G401.6 (cell line): ENCODE results near the gene ZNF814.
A peak's percentile ranks its signal among the peaks of the same experiment; 100 is the strongest.
"Not testable (repeated sequence)": the region's sequence is repeated elsewhere in the genome, so short reads cannot be mapped to it uniquely, and the experiment has no call there.

ENCODE experiments used
- FAIRE-seq: peaks from 2 replicates; lab custom pipeline; 2012; peaks lifted over from hg19 to GRCh38; lab: Jason Lieb, UNC

Gene ZNF814

GRCh38 chr19:57888560-57889231 lies at the start of gene ZNF814:
ZNF814 (minus strand) TSS chr19:57889037; CDS start chr19:57888802, 235 bp downstream.
- no peak for FAIRE-seq

DNA sequence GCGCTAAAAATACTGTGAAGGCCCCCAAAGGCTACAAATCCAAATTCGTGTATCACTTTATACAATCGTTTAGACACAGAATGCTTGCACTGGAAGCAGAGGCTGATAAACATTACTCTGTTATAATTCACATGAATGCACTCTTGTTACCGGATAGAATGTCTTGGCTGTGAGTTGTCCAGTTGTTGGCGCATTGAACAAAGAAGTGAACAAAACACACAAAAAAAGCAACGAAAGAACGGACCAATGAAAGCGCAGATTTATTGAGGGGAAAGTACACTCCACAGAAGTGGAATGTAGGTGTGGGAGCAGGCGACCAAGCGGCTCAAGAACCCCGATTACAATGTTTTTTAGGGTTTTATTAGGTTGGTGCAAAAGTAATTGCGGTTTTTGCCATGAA lies 46.9 kb upstream of the ZNF814 start:
- no peak for FAIRE-seq

GRCh38 chr19:57934820-57935665 lies 46.2 kb upstream of the ZNF814 start, which contains the start of gene ZNF418:
ZNF418 (minus strand) TSS chr19:57935402; CDS start chr19:57933822, 1,580 bp downstream.
- FAIRE-seq: no peak

GRCh38 chr19:57927587-57927986 lies 38.8 kb upstream of the ZNF814 start:
- no peak for FAIRE-seq

- FAIRE-seq: peak; percentile 95
Observed at GRCh38 chr19:57916168-57916995, 27.5 kb upstream of the ZNF814 start, which contains the start of gene ZNF417. ZNF417 (minus strand) TSS chr19:57916592; CDS start chr19:57916411, 181 bp downstream.

- FAIRE-seq: no peak
Observed at GRCh38 chr19:57914531-57914930, 25.7 kb upstream of the ZNF814 start.

- FAIRE-seq: no peak
Observed at GRCh38 chr19:57907394-57907793, 18.6 kb upstream of the ZNF814 start.

DNA sequence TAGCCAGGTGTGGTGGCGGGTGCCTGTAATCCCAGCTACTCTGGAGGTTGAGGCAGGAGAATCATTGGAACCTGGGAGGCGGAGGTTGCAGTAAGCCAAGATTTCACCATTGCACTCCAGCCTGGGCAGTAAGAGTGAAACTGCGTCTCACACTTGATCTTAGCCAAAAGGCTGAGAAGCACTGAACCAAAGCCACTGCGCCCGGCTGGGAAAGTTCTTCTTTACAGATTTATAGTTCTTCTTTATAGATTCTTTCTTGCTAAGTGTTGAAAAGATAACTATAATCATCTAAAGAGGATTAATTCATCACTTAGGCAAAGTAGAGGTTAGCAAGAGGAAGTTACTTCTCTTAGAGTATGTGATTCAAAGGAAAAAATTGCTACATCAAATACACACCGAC lies 16.4 kb upstream of the ZNF814 start:
- no peak for FAIRE-seq

GRCh38 chr19:57903618-57904184 lies 14.9 kb upstream of the ZNF814 start:
- FAIRE-seq: no peak

GRCh38 chr19:57900311-57900710 lies 11.5 kb upstream of the ZNF814 start:
- no peak for FAIRE-seq

- not testable (repeated sequence) for FAIRE-seq
Observed at GRCh38 chr19:57890706-57891105, 1.9 kb upstream of the ZNF814 start.

DNA sequence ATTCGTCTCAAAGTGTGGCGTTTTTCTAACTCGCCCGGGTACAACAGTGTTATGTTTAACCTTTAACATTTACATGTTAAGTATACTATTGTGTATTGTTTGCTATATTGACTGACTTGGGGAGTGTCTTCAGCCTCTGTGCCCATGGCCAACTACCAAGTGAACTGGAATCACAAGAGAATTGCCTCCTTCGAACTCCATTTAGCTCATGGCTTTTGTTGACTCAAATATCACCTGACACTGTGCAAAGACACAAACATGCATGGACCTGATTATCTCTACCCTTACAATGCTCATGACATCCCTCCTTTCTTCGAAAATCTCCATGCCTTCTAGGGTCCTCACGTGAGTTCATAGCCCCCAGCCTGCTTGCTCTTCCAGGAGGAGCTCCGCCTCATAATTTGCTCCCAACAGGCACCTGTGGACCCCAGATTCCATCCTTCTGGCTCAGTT lies 704 bp downstream of the ZNF814 start:
- FAIRE-seq: no peak

GRCh38 chr19:57887195-57887941 lies 1.5 kb downstream of the ZNF814 start:
- no peak for FAIRE-seq

GRCh38 chr19:57886046-57886445 lies 2.8 kb downstream of the ZNF814 start:
- no peak for FAIRE-seq

- not testable (repeated sequence) for FAIRE-seq
Observed at GRCh38 chr19:57873883-57874799, 14.7 kb downstream of the ZNF814 start.

DNA sequence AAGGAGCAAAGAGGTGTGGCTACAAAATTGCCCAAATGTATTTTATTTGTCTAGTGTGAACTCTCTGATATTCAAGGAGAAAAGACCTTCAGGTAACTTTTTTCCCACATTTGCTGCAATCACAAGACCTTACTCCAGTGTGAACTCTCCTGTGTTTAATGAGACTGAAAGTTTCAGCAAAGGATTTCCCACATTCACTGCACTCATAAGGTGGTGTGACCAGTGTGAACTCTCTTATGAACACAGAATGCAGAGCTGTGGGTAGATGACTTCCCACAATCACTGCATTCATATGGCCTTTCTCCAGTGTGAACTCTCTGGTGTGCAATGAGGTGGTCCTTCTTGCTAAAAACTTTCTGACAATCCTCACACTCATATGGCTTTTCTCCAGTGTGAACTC lies 16.4 kb downstream of the ZNF814 start:
- no peak for FAIRE-seq

DNA sequence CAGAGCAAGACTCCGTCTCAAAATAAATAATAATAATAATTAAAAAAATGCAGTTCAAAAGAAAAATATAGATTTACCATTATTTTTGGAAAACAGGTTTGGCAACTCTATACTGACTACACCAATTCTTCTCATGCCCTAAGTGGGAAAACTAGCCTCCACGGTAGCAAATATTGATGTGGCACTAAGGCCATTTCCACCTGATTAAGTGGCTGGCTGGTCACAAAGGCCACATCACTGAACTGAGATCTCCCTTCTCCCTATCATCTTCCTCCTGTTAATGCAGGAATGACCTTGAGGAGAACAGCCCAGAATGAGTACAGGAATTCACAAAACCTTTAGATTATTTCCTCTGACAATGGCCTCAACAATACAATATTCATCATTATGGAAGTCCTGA lies 18.6 kb downstream of the ZNF814 start:
- FAIRE-seq: no peak

DNA sequence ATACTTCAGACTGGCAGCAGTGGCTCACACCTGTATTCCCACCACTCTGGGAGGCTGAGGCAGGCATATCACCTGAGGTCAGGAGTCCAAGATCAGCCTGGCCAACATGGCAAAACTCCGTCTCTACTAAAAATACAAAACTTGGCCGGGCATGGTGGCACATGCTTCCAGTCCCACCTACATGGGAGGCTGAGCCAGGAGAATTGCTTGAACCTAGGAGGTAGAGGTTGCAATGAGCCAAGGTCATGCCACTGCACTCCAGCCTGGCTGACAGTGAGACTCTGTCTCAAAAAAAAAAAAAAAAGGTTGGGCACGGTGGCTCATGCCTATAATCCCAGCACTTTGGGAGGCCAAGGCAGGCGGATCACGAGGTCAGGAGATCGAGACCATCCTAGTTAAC lies 19.2 kb downstream of the ZNF814 start:
- FAIRE-seq: not testable (repeated sequence)

DNA sequence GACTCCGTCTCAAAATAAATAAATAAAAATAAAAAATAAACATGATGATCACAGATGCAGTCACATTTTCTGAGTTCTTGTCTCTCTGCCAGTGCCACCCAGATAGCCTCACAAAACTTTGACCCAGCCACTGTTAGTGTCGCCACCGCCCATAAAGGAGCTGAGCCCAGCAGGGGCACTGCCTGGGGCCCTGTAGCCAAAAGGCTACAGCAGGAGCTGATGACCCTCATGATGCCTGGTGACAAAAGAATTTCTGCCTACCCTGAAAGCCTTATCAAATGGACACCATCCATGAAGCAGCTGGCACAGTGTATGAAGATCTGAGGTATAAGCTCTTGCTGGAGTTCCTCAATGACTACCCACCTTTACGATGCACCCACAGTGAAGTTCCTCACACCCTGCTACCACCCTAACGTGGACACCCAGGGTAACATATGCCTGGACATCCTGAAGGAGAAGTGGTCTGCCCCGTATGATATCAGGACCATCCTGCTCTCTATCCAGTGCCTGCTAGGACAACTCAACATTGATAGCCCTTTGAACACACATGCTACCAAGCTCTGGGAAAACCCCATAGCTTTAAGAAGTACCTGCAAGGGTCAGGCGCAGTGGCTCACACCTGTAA lies 20.9 kb downstream of the ZNF814 start:
- no peak for FAIRE-seq

DNA sequence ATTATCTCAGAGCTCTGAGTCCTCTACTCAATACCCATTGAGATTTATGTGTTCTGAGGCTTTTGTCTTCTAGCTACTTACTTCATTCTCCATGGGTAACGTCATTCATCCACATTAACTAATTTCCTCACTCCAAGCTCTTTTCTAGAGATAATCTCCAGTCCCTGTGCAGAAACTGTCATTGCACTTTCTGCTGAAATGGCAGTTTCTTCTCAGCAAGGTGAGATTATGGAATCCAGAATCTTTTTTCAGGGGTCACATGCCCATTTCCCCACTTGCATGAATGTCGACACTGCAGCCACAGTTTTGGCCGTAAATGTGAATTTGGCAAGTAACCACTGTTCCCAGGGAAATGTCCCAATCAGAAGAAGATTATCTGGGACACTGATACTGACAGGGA lies 26.5 kb downstream of the ZNF814 start:
- FAIRE-seq: not testable (repeated sequence)
